Upper lobe of right lung (tissue), 1 donor: Measurements from ENCODE around the gene RTF1. TPM values are rescaled to one million over a fixed set of nuclear protein-coding genes. Genes with fewer than 3 reads are reported as not detected.
A peak's percentile ranks its signal among the peaks of the same experiment; 100 is the strongest.

ENCODE experiments used
- ATAC-seq: fragments of 200-7000 bp; cut with Tn5 transposase; one replicate; pipeline ENCODE4 v1.9.1; 2020; ENCODE audit warnings: mild to moderate bottlenecking, moderate library complexity
- DNase-seq: peaks from one replicate; pipeline ENCODE4 v3.0.0-alpha.2; 2020
- H3K27ac ChIP-seq: fragments of 200-600 bp; one replicate; pipeline ENCODE4 v1.8.0; 2022
- H3K27me3 ChIP-seq: fragments of 200-600 bp; one replicate; pipeline ENCODE4 v1.8.0; 2022; ENCODE audit warnings: mild to moderate bottlenecking
- H3K36me3 ChIP-seq: fragments of 200-600 bp; one replicate; pipeline ENCODE4 v1.8.0; 2022
- H3K4me1 ChIP-seq: fragments of 200-600 bp; one replicate; pipeline ENCODE4 v1.8.0; 2022
- H3K4me3 ChIP-seq: fragments of 200-600 bp; one replicate; pipeline ENCODE4 v1.8.0; 2022; ENCODE audit warnings: mild to moderate bottlenecking
- H3K9me3 ChIP-seq: fragments of 200-600 bp; one replicate; pipeline ENCODE4 v1.8.0; 2022
- intact Hi-C: fragments of 100-400 bp; cut with DNase I; formaldehyde crosslinking; loops from one replicate; pipeline ENCODE4 v1.11.0; 2022
- total RNA-seq: library from RNA; stranded (reverse); fragmentation: NEBNext Ultra II Directional; extraction: Animal tissue kit (Norgen Biotek cat#: 25700); gene quantifications from one replicate; pipeline ENCODE4 v1.2.1, GENCODE V29; 2021
- TF ChIP-seq, protein P1 (sequence below): fragments of 200-600 bp; IDR thresholded peaks from one replicate; pipeline ENCODE4 v1.8.0; 2022; ENCODE audit warnings: antibody characterized with exemption
- donor health status: DM: no; HTN: yes; CAD: no; lungs with severe emphysema.

Gene RTF1
- total RNA-seq, 1 donor from 2014 or later = 27.1 TPM

DNA sequence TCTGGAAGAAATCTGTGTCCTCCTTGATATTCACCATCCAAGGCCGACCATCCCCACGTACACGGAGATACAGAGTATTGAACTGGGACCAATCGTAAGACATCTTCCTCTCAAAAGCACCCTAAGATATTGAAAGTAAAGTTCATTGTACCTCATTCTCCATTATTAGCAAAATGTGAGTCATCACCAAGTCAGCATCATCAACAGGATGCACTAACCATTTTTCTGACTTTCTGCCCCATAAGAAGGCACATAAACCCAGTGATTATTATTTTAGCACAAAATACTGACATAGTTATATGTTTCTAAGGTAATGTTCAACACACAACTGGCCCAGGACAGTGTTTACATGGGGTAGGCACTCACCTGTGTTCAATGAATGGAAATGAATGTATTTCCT, 22.0 kb upstream of the RTF1 start:
- TF ChIP-seq, protein P1, sequence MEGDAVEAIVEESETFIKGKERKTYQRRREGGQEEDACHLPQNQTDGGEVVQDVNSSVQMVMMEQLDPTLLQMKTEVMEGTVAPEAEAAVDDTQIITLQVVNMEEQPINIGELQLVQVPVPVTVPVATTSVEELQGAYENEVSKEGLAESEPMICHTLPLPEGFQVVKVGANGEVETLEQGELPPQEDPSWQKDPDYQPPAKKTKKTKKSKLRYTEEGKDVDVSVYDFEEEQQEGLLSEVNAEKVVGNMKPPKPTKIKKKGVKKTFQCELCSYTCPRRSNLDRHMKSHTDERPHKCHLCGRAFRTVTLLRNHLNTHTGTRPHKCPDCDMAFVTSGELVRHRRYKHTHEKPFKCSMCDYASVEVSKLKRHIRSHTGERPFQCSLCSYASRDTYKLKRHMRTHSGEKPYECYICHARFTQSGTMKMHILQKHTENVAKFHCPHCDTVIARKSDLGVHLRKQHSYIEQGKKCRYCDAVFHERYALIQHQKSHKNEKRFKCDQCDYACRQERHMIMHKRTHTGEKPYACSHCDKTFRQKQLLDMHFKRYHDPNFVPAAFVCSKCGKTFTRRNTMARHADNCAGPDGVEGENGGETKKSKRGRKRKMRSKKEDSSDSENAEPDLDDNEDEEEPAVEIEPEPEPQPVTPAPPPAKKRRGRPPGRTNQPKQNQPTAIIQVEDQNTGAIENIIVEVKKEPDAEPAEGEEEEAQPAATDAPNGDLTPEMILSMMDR = no peak
- no peak for DNase-seq
- H3K27me3 ChIP-seq = no peaks in the 10 kb centered on the region

DNA sequence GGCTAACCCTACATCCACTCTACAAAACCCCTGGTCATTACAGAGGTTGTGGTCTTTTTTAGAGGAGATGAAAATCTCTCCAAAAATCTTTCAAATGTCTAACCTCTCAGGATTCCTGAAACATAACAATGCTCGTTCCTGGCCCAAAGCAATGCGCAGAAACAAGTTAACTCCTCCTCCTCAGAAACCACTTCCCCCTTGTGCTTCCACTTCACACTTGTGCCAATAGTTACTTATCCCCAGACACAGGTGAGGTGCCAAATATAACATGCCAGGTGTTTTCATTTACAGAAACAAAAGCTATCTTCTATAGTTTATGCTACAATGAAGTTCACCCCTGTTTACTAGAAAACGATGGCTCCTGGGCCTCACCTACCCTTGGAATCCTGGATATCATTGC, 20.8 kb upstream of the RTF1 start:
- no peak overlapping the region for H3K4me3 ChIP-seq
- intact Hi-C loops = no loop called here
- H3K9me3 ChIP-seq = no peaks in the 10 kb centered on the region
- no peak overlapping the region for H3K27ac ChIP-seq
- H3K36me3 ChIP-seq = peaks cover 32% of the 10 kb centered on the region
- DNase-seq (no peak), ATAC-seq (peak; percentile 86)
- TF ChIP-seq, protein P1 = no peak
- no peaks in the 10 kb centered on the region for H3K27me3 ChIP-seq
- H3K4me1 ChIP-seq = peaks cover 8% of the 10 kb centered on the region

More for the DNA sequence above, 22.0 kb upstream of the RTF1 start:
- no peak for ATAC-seq
- no peak overlapping the region for H3K27ac ChIP-seq
- intact Hi-C loops = no loop called here
- H3K36me3 ChIP-seq = peaks cover 37% of the 10 kb centered on the region
- H3K4me3 ChIP-seq = no peak overlapping the region
- H3K9me3 ChIP-seq = no peaks in the 10 kb centered on the region
- peaks cover 4% of the 10 kb centered on the region for H3K4me1 ChIP-seq

DNA sequence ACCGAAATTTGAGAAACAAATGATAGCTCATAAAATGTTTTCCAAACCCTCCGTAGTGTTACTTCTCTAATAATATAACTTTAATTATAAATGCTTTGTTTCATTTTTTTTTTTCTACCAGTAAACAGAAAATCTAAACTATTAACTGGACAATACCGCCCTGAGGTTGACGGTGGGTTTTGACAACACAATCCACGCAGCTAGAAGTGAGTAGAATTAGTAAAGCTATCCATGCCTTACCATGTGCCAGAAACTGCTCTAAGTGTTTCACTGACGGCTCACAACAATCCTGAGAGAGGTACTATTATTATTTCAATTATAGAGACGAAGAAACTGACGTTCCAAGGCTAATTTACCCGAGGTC, 15.0 kb upstream of the RTF1 start:
- no peak for ATAC-seq
- H3K27me3 ChIP-seq = no peaks in the 10 kb centered on the region
- TF ChIP-seq, protein P1 = no peak
- H3K4me3 ChIP-seq = peak overlapping the region; percentile 99
- peaks cover 15% of the 10 kb centered on the region for H3K4me1 ChIP-seq
- DNase-seq = no peak
- H3K36me3 ChIP-seq = no peaks in the 10 kb centered on the region
- no peaks in the 10 kb centered on the region for H3K9me3 ChIP-seq
- intact Hi-C loops = no loop called here
- H3K27ac ChIP-seq = peak overlapping the region; percentile 91

DNA sequence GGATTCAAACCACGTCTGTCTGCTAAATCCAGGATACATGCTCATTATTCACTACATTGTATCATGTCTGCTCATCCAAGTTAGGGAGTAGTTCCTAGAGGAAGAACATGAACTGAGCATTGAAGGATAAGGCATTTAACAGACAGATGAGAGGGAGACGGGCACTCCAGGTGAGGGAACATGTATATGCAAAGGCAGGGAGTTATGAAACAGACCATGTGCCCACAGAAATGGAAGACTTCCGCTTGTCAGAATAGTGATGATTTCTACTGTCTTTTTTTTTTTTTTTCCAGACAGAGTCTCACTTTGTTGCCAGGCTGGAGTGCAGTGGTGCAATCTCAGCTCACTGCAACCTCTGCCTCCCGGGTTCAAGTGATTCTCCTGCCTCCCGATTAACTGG, 9.6 kb upstream of the RTF1 start:
- Histone ChIP-seq H3K4me1 (peaks cover 4% of the 10 kb centered on the region), H3K27me3 (no peaks in the 10 kb centered on the region), H3K27ac (no peak overlapping the region), H3K9me3 (no peaks in the 10 kb centered on the region), H3K36me3 (no peaks in the 10 kb centered on the region), H3K4me3 (no peak overlapping the region)
- DNase-seq (no peak), ATAC-seq (peak; percentile 23)
- TF ChIP-seq, protein P1 = no peak
- intact Hi-C loops = no loop called here

DNA sequence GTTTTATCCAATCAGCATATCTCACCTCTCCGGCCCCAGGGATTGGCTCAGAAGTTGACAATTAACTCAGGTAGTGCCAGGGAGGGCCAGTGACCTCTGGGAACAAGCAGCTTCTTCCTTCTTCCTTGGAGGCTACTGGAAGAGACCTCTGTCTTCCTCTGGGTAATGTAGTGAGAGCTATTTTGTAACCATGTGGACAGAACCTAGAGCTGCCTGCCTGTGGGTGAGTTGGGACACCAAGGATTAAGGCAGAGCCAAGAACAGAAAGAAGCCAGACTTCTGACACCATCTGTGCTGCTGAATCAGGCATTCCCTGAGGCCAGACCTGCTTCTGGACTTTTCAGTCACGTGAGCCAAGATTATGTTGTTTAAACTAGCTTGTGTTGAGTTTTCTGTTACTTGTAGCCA, 8.7 kb upstream of the RTF1 start:
- no peaks in the 10 kb centered on the region for H3K27me3 ChIP-seq
- no peak for DNase-seq
- intact Hi-C loops = no loop called here
- H3K4me1 ChIP-seq = peaks cover under 1% of the 10 kb centered on the region
- no peak overlapping the region for H3K27ac ChIP-seq
- no peak overlapping the region for H3K4me3 ChIP-seq
- no peaks in the 10 kb centered on the region for H3K9me3 ChIP-seq
- TF ChIP-seq, protein P1 = no peak
- peak; percentile 75 for ATAC-seq
- no peaks in the 10 kb centered on the region for H3K36me3 ChIP-seq

- no peak for ATAC-seq
- H3K27me3 ChIP-seq = no peaks in the 10 kb centered on the region
- intact Hi-C loops = no loop called here
Measured at GRCh38 chr15:41411031-41411430, 5.9 kb upstream of the RTF1 start.

More at GRCh38 chr15:41411031-41411430, 5.9 kb upstream of the RTF1 start:
- H3K27ac ChIP-seq = no peak overlapping the region
- no peaks in the 10 kb centered on the region for H3K9me3 ChIP-seq
- TF ChIP-seq, protein P1 = no peak
- peaks cover 7% of the 10 kb centered on the region for H3K4me1 ChIP-seq
- no peak overlapping the region for H3K4me3 ChIP-seq
- no peaks in the 10 kb centered on the region for H3K36me3 ChIP-seq
- DNase-seq = no peak
